SKM-1 treated with dmso at 0.1 percent for 144 hours (cell line): ENCODE data around the gene SYNGAP1.
"Not testable (repeated sequence)": the region's sequence is repeated elsewhere in the genome, so short reads cannot be mapped to it uniquely, and the experiment has no call there.

Experiments
- DNase-seq: peaks from one replicate; lab custom pipeline; 2025; ENCODE audit not compliant: unreplicated experiment; lab: John Stamatoyannopoulos, UW

The SYNGAP1 gene

GRCh38 chr6:33399881-33400280 lies 20.0 kb upstream of the SYNGAP1 start:
- not testable (repeated sequence) for DNase-seq

GRCh38 chr6:33404884-33405283 lies 15.0 kb upstream of the SYNGAP1 start:
- DNase-seq: no peak

- DNase-seq: no peak
Measured at GRCh38 chr6:33405386-33405940, 14.4 kb upstream of the SYNGAP1 start.

GRCh38 chr6:33406126-33406525 lies 13.7 kb upstream of the SYNGAP1 start:
- DNase-seq: no peak

GRCh38 chr6:33407132-33407718 lies 12.6 kb upstream of the SYNGAP1 start:
- DNase-seq: no peak

GRCh38 chr6:33410050-33410710 lies 9.7 kb upstream of the SYNGAP1 start:
- peak; percentile 98 for DNase-seq

- peak; percentile 57 for DNase-seq
Measured at GRCh38 chr6:33410711-33411631, 8.9 kb upstream of the SYNGAP1 start, which contains the start of gene PHF1. TSS of gene PHF1 (plus strand) at chr6:33411014. CDS start at chr6:33412264, 1,250 bp downstream.

- DNase-seq: no peak
Measured at GRCh38 chr6:33411632-33412005, 8.2 kb upstream of the SYNGAP1 start.

GRCh38 chr6:33412140-33413009 lies 7.5 kb upstream of the SYNGAP1 start:
- DNase-seq: no peak

- no peak for DNase-seq
Measured at GRCh38 chr6:33413241-33414120, 6.4 kb upstream of the SYNGAP1 start.

GRCh38 chr6:33414592-33415271 lies 5.1 kb upstream of the SYNGAP1 start:
- DNase-seq: no peak

GRCh38 chr6:33415831-33416230 lies 4.0 kb upstream of the SYNGAP1 start:
- no peak for DNase-seq

GRCh38 chr6:33416386-33417127 lies 3.3 kb upstream of the SYNGAP1 start:
- DNase-seq: no peak

GRCh38 chr6:33417128-33417902 lies 2.5 kb upstream of the SYNGAP1 start:
- no peak for DNase-seq

GRCh38 chr6:33417903-33418689 lies 1.8 kb upstream of the SYNGAP1 start, which contains the start of gene CUTA:
TSS of gene CUTA (minus strand) at chr6:33418107. CDS start at chr6:33418000, 107 bp downstream.
- peak; percentile 98 for DNase-seq

GRCh38 chr6:33418690-33419291 lies 1.1 kb upstream of the SYNGAP1 start:
- no peak for DNase-seq
